ENCODE measurements around the gene STX7.

- TF ChIP-seq CTCF (IDR thresholded peaks at IDR 0.05; ENCODE audit: low read depth, low read length) (no peak), EZH2phosphoT487 (IDR thresholded peaks at IDR 0.05; ENCODE audit: low read depth) (no peak)
Measured at GRCh38 chr6:132423839-132424238, 89.1 kb downstream of the STX7 start.
